Stimulated activated CD4-positive, alpha-beta T cell treated with anti-CD3 and anti-CD28 coated beads, Interleukin-15, amount 100 ng/mL, for 24 hours (primary cell): ENCODE measurements around the gene SCYGR3.
A peak's percentile ranks its signal among the peaks of the same experiment; 100 is the strongest.

Experiments used
- DNase-seq: peaks from one replicate; pipeline ENCODE4 v3.0.0-alpha.2; 2020

Gene SCYGR3

DNA sequence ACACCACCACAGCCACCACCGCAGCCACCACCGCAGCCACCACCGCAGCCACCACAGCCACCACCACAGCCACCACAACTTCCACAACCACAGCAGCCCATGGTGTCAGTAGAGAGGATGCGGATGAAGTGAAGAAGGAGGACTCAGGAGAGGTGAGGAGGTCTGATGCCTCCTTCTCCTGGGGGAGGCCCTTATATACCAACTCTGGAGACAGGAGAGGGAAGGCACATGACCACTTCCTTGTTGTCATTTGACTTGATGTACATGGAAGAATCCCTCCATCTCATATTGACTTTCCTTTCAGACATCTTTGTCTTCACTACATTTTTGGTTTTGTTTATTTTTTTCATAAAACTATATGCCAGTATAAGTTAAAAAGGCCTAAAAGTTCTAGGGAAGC is at the start of gene SCYGR3:
TSS of gene SCYGR3 (minus strand) at position 101 of the 400 bp plus-strand sequence. CDS start at position 101, 0 bp downstream.
- no peak for DNase-seq

DNA sequence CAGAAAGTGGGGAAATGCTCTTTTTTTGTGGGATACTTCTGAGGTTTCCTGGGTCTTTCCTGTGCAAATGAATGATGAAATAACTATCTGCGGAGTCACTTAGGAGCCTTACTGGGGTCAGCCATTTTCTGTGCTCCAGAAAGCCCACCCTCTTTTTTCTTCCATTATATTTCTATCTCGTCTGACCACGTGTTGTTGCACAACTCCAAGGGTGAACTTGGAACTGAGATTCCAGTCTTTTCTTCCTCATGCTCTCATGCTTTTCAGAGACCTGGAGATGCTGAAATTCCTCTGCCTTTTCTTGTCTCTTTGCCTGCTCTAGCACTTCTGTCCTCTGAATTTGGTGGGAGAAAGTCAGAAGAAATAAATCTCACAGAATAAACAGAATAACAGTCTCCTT is 47.2 kb upstream of the SCYGR3 start:
- DNase-seq = no peak

DNA sequence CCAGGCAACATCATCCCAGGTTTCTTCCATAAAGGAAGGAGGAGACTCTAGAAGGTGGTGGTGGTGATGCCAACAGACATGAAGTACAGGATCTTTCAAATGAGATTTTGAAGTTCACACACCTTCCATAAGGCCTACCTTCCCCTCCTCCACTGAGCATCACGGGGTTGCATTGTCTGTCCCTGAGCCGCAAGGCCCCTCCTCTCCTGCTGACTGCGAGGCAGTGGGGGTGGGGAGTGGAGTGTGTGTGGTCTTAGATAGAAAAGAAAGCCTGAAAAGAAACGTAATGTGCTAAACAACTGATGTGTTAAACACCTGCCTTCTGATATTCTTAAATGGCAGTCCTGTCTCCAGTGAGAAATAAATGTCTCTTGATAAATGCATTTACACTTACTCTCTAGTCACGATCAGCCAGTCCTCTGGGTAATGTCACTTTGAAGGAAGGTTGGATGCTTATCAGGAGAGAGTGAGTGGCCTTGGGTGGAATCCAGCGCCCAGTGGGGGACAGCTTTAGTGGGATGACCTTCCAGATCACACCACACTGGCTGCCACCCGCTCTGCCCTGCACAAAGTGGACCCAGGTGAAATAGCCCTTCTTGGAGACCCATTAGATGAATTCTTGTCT is 46.5 kb upstream of the SCYGR3 start:
- DNase-seq = no peak

DNA sequence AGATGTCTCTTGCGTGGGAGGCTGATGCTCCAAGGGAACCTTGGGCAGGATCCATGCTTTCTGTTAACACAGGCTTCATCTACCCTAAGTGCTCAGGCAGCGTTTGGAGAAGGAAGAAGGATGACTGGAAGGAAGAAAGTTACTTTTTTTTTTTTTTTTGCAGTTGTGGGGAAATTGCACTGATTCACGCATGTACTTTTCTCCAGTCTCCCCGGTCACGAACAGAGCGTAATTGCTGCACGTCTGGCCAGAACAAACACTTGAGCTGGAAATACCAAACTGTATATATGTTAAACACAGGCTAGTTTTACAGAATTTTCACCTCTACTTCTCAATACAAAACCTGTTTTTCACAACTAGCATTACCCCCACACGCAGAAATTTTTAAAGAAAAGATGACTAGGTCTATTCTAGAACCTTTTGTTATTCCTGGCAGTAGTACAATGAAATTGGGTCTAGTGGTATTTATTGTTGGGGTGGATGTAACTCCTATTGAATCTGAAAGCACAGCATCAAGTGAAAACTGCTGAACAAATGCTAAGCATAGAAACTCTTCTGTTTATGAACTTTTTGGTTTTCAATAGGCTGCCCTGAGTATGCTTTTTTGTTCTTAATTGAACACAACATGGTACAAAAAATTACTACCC is 42.7 kb upstream of the SCYGR3 start:
- DNase-seq = no peak

DNA sequence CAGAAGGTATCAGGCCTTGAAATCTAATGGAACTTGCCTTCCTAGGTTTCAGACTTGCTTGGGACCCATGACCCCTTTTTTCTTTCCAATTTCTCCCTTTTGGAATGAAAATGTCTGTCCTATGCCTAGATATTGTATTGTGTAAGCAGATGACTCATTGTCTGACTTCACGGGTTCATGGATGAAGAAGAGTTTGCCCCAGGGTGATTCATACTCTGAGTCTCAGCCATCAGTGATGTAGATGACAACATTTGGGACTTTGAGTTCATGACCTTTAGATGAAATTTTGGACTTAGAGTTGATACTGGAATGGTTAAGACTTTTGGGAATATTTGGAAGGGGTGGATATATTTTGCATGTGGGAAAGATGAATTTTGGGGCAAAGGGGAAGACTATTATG is 40.8 kb upstream of the SCYGR3 start:
- no peak for DNase-seq

GRCh38 chr2:227654426-227654825 is 39.8 kb upstream of the SCYGR3 start:
- no peak for DNase-seq

GRCh38 chr2:227653419-227653818 is 38.8 kb upstream of the SCYGR3 start:
- no peak for DNase-seq

DNA sequence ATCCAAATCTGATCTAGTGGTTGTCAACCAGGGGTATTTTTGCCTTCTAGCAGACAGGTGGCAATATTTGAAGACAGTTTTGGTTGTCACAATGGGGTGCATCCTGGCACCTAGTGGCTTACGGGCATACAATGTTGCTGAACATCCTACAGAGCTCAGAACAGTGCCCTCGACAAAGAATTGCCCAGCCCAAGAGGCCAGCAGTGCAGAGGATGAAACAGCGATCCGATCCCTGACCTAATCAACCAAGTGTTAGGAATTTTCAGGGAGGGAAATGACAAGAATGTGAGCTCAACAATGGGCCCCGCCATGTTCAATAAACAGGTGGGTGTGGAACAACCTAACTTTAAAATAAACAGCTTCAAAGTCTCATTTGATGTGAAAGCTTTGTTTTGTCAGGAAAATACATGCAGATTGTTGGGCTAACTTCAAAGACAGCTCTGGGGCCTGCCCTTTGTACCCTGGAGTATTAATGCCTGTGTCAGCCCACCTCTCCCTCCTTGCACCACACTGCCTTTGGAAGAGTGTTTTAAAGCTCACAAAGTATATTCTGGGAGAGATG is 29.4 kb upstream of the SCYGR3 start:
- no peak for DNase-seq

DNA sequence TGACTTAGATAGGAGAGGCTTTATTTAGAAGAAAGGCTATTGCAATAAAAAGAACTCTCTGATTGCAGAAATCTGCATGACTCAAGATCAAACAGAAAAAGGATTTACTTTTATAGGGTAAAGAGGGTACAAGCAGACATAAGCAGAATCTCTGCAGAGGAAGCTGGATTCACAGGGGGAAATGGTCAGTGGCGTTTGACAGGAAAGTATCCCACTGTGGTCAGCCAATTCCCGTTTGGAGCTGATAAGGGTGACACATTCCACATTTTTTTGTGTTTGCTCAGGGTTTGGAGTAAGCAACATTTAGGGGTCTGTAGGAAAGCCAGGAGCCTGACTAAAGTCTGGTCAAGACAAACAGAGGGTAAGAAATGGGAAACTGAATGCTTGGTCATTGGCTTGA is 28.0 kb upstream of the SCYGR3 start:
- no peak for DNase-seq

DNA sequence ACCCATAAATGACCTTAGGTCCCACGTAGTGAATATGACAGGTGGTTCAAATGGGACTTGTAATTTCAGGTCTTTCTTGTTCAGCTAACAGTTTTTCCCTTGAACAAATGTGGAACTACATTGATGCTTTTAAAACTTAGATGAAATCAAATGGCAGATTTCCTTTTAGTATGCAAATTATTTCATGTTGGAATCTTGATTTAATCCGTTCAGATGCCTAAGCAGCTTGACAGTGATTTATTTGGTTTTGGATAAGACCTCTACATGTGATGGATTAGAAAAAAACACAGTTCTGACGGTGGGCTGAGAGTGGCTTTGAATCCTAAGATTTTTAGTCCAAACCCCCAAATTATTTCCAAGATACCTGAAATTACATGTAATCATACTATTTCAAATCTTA is 19.6 kb upstream of the SCYGR3 start:
- DNase-seq = no peak

DNA sequence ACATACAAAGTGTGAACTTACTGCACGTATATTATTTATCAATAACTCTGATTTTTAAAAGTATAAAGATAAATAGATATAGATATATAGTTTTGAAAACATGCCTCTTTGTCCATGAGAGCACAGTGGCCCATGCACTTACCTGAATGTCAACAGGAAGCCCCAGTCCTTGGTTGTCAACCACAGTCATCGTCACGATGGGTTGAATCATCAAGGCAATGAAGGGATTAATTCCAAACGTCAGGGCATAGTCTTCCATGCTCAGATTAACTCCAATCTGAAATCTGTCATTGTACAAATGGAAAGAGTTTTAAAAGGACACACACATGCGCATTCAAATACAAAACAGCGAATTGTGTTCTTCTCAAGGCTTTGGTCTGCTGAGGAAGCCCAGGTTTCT is 18.2 kb upstream of the SCYGR3 start:
- DNase-seq = no peak

DNA sequence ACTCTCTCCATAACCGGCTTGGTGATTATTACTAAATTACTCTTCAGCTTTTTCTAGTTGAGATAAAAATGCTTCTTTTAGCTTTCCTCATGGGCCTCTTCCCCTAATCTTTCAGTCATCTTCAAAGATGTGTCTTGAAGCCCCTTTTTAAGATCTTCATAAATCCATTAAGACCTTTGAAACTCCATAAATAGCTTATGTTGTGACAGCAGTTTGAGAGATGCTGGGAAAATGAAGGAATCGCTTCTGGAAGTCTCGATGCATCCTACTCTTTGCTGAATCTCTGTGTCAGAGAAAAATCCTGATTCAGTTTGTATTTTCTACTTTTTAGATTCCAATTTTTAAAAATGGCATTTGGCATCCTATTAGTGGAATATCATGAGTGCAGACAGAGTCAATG is 15.7 kb upstream of the SCYGR3 start:
- no peak for DNase-seq

DNA sequence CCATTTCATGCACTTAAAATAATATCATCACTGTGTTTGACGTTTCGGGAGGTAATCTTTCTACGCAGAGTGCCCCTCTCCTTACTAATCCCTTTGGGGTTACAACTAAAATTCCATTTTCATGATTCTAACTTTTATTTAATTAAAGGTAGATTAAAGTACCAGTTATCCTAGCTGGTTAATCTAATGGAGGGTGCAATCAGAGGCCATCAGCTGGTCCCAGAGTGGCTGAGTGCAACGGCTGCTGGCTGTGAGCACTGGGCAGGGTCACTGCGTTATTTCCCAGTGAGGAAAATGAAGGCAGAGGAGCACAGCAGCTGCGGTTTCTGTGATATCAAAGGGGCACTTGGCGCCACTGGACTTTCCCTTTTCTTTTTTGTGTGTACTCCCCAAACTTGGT is 14.8 kb upstream of the SCYGR3 start:
- DNase-seq = no peak

GRCh38 chr2:227627769-227628168 is 13.1 kb upstream of the SCYGR3 start:
- DNase-seq = peak; percentile 27

DNA sequence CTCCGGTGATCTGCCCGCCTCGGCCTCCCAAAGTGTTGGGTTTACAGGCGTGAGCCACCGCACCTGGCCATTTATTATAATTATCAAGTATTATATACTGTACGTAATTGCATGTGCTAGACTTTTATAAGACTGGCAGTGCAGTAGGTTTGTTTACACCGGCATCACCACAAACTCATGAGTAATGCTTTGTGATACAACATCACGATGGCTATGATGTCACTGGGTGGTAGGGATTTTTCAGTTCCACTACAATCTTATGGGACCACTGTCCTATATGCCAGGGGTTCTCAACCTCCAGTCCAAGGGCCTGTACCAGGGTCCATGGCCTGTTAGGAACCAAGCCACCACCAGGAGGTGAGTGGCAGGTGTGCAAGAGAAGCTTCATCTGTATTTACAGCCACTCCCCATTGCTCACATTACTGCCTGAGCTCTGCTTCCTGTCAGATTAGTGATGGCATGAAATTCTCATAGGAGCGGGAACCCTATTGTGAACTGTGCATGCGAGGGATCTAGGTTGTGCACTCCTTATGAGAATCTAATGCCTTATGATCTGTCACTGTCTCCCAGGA is 12.0 kb upstream of the SCYGR3 start:
- no peak for DNase-seq

GRCh38 chr2:227625420-227625819 is 10.8 kb upstream of the SCYGR3 start:
- no peak for DNase-seq

GRCh38 chr2:227623226-227623625 is 8.6 kb upstream of the SCYGR3 start:
- no peak for DNase-seq

- no peak for DNase-seq
These were observed 2.9 kb upstream of the SCYGR3 start, which contains the start of gene SCYGR4 for GRCh38 chr2:227617316-227618230. Gene SCYGR4 (plus strand): TSS chr2:227617498. CDS start chr2:227617498, 0 bp downstream.

GRCh38 chr2:227616631-227617030 is 2.0 kb upstream of the SCYGR3 start:
- no peak for DNase-seq

- DNase-seq = no peak
These were observed 1.3 kb upstream of the SCYGR3 start for GRCh38 chr2:227615906-227616305.

DNA sequence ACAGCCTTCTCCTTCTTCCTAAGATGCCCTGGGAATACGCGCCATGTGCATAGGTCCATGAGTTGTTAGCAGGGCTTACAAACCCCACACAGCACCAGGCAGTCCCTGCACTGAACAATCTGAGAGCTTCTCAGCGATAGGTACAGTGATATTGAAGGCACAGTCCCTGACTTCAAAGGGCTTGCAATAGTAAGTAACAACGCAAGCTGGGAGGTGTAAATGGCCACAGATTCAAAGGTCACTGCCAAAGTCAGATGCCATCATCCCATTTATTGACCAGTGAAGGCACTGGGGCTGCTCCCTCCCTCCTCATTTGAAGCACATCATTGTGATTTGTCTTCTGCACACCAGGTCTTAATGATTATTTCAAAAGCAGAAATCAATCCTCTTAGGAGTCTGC is 541 bp upstream of the SCYGR3 start:
- no peak for DNase-seq

GRCh38 chr2:227614246-227614645 is 394 bp downstream of the SCYGR3 start:
- no peak for DNase-seq

DNA sequence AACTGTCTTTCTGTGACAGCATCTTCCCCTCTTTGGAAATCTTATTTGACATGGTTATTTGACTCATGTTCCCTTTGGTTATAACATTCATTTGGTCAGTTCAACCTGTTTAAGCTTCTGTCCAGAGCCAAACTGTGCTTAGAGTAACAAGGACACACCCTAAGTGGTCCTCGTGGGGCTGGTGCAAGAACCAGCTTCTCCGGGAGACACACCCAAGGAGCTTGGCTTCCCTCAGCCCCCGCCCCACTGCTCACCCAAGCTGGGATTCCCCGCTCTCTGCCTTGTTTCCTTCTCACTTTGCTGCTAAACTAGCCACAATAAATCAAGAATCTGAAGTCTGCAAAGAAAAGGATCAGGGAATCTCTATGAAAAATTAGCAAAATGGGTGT is 1.4 kb downstream of the SCYGR3 start:
- DNase-seq = no peak
